SK-N-MC (cell line): Measurements from ENCODE around the gene BCAS1.

Source experiments
- EZH2 ChIP-seq: fragments of 200-600 bp; sonication (generic); IDR thresholded peaks from one replicate; pipeline ENCODE4 v1.6.1; 2017; ENCODE audit warnings: antibody characterized with exemption
- POLR2AphosphoS5 ChIP-seq: IDR thresholded peaks from 2 replicates; pipeline ENCODE4 v1.6.1; 2012; ENCODE audit warnings: mild to moderate bottlenecking, low read depth, low read length, borderline replicate concordance

- TF ChIP-seq EZH2 (no peak), POLR2AphosphoS5 (no peak)
These were observed 39.6 kb upstream of the BCAS1 start for GRCh38 chr20:54110041-54110440.
